ENCODE measurements around the gene SLC9A5.

- TF ChIP-seq ZNF146 (CRISPR knock-in tag; IDR thresholded peaks at IDR 0.05; ENCODE audit: unreplicated experiment) (no peak), NR2C2 (CRISPR knock-in tag; IDR thresholded peaks at IDR 0.05) (no peak), NR2C2 (tag; IDR thresholded peaks at IDR 0.05) (no peak), ZNF184 (CRISPR knock-in tag; IDR thresholded peaks at IDR 0.05) (no peak), EP300 (IDR thresholded peaks at IDR 0.05; ENCODE audit: low read length) (no peak), HEY1 (CRISPR knock-in tag; IDR thresholded peaks at IDR 0.05; ENCODE audit: borderline replicate concordance) (no peak), ILK (tag; IDR thresholded peaks at IDR 0.05; ENCODE audit: borderline replicate concordance, low read depth) (no peak), CUX1 (CRISPR knock-in tag; IDR thresholded peaks at IDR 0.05) (no peak), RAD21 (CRISPR knock-in tag; conservative IDR thresholded peaks at IDR 0.05 in 1 of 2, IDR thresholded peaks at IDR 0.05 in 1 of 2) (no peak)
Observed at GRCh38 chr16:67259705-67260104, 10.9 kb downstream of the SLC9A5 start.

All from K562 (cell line).